A673 (cell line): ENCODE results near the gene UBAP1L.

Experiments used
- CTCF ChIP-seq: fragments of 300-800, 200-600 bp; sonication (generic); conservative IDR thresholded peaks from 2 replicates; pipeline ENCODE4 v1.5.1; 2017; ENCODE audit warnings: low read depth, mild to moderate bottlenecking, antibody characterized with exemption, low read length, moderate library complexity, mixed read lengths
- EZH2 ChIP-seq: fragments of 200-600 bp; sonication (generic); IDR thresholded peaks from 2 replicates; pipeline ENCODE4 v1.6.1; 2017; ENCODE audit warnings: borderline replicate concordance, low read depth, mild to moderate bottlenecking, mixed read lengths, antibody characterized with exemption, low read length; ENCODE audit not compliant: poor library complexity, severe bottlenecking

GRCh38 chr15:65089206-65089824 lies 25.7 kb downstream of the UBAP1L start:
- no peak for TF ChIP-seq CTCF
- no peak for TF ChIP-seq EZH2
